Ramos (cell line): Measurements from ENCODE around the gene ABCC1.
"Not testable (repeated sequence)": the region's sequence is repeated elsewhere in the genome, so short reads cannot be mapped to it uniquely, and the experiment has no call there.

Experiments used
- in situ Hi-C: fragments of 300-500 bp; cut with MboI; formaldehyde crosslinking; loops from one replicate; pipeline ENCODE4 v1.14.3; 2022; ENCODE audit warnings: low sequenced_read_pairs; ENCODE audit not compliant: unreplicated experiment

The ABCC1 gene

GRCh38 chr16:16096121-16096857, 146.9 kb downstream of the ABCC1 start:
- in situ Hi-C loops: no loop called here

- in situ Hi-C loops: no loop called here
Measured at GRCh38 chr16:16096858-16097213, 147.4 kb downstream of the ABCC1 start.

GRCh38 chr16:16099320-16099719, 149.9 kb downstream of the ABCC1 start:
- in situ Hi-C loops: no loop called here

GRCh38 chr16:16100631-16101030, 151.2 kb downstream of the ABCC1 start:
- in situ Hi-C loops: no loop called here

GRCh38 chr16:16101585-16101984, 152.2 kb downstream of the ABCC1 start:
- in situ Hi-C loops: no loop called here

- in situ Hi-C loops: no loop called here
Measured at GRCh38 chr16:16102738-16103137, 153.3 kb downstream of the ABCC1 start.

- in situ Hi-C loops: not testable (repeated sequence)
Measured at GRCh38 chr16:16104132-16104803, 154.9 kb downstream of the ABCC1 start.

GRCh38 chr16:16104804-16105141, 155.4 kb downstream of the ABCC1 start:
- in situ Hi-C loops: not testable (repeated sequence)

GRCh38 chr16:16105646-16106045, 156.2 kb downstream of the ABCC1 start:
- in situ Hi-C loops: no loop called here

- in situ Hi-C loops: no loop called here
Measured at GRCh38 chr16:16106466-16106865, 157.1 kb downstream of the ABCC1 start.

- in situ Hi-C loops: no loop called here
Measured at GRCh38 chr16:16107839-16108238, 158.4 kb downstream of the ABCC1 start.

- in situ Hi-C loops: no loop called here
Measured at GRCh38 chr16:16108759-16109158, 159.3 kb downstream of the ABCC1 start.

GRCh38 chr16:16109453-16110110, 160.2 kb downstream of the ABCC1 start:
- in situ Hi-C loops: loop anchor here (10.0 kb wide), 1 partner anchor 55 kb away; no protein-coding TSS in a partner anchor

- in situ Hi-C loops: loop anchor here (10.0 kb wide), 1 partner anchor 55 kb away; no protein-coding TSS in a partner anchor
Measured at GRCh38 chr16:16110111-16110490, 160.7 kb downstream of the ABCC1 start.

GRCh38 chr16:16111639-16112038, 162.2 kb downstream of the ABCC1 start:
- in situ Hi-C loops: loop anchor here (10.0 kb wide), 1 partner anchor 57 kb away; no protein-coding TSS in a partner anchor

- in situ Hi-C loops: loop anchor here (10.0 kb wide), 1 partner anchor 58 kb away; no protein-coding TSS in a partner anchor
Measured at GRCh38 chr16:16112450-16113053, 163.1 kb downstream of the ABCC1 start.

GRCh38 chr16:16113076-16113475, 163.7 kb downstream of the ABCC1 start:
- in situ Hi-C loops: loop anchor here (10.0 kb wide), 1 partner anchor 58 kb away; no protein-coding TSS in a partner anchor

- in situ Hi-C loops: loop anchor here (10.0 kb wide), 1 partner anchor 62 kb away; no protein-coding TSS in a partner anchor
Measured at GRCh38 chr16:16116841-16117240, 167.4 kb downstream of the ABCC1 start.

GRCh38 chr16:16118337-16118736, 168.9 kb downstream of the ABCC1 start:
- in situ Hi-C loops: loop anchor here (10.0 kb wide), 1 partner anchor 64 kb away; no protein-coding TSS in a partner anchor

GRCh38 chr16:16120044-16120381, 170.6 kb downstream of the ABCC1 start:
- in situ Hi-C loops: loop anchor here (10.0 kb wide), 1 partner anchor 345 kb away; no protein-coding TSS in a partner anchor
